Nephron (organoid): ENCODE measurements around the gene ITPR3.
A peak's percentile ranks its signal among the peaks of the same experiment; 100 is the strongest.
"Not testable (repeated sequence)": the region's sequence is repeated elsewhere in the genome, so short reads cannot be mapped to it uniquely, and the experiment has no call there.

Experiments used
- H3K27ac Mint-ChIP-seq, 3 experiments: 2 replicates each; pipeline ENCODE4 v1.8.0; 2020; ENCODE audit warnings: mixed read lengths in 3 of 3, mild to moderate bottlenecking in 2 of 3, moderate library complexity in 1 of 3
- H3K27me3 Mint-ChIP-seq: 2 replicates; pipeline ENCODE4 v1.8.0; 2021; ENCODE audit warnings: low read depth, mild to moderate bottlenecking, moderate library complexity, mixed read lengths
- H3K36me3 Mint-ChIP-seq: 2 replicates; pipeline ENCODE4 v1.8.0; 2020; ENCODE audit warnings: low read depth, mixed read lengths
- H3K4me1 Mint-ChIP-seq: 2 replicates; pipeline ENCODE4 v1.8.0; 2020; ENCODE audit warnings: mixed read lengths
- H3K4me3 Mint-ChIP-seq, 3 experiments: 2 replicates each; pipeline ENCODE4 v1.8.0; 2020; ENCODE audit warnings: mild to moderate bottlenecking in 3 of 3, mixed read lengths in 3 of 3, moderate library complexity in 2 of 3
- H3K9me3 Mint-ChIP-seq: 2 replicates; pipeline ENCODE4 v1.8.0; 2020; ENCODE audit warnings: mixed read lengths
- CTCF ChIP-seq, 3 experiments: fragments of 200-600 bp; sonication (generic); IDR thresholded peaks; one replicate each; pipeline ENCODE4 v1.5.0; 2021; ENCODE audit warnings: antibody characterized with exemption in 3 of 3; ENCODE audit not compliant: unreplicated experiment in 3 of 3

ITPR3 gene

GRCh38 chr6:33624856-33625255 lies 3.7 kb downstream of the ITPR3 start:
- Mint-ChIP-seq H3K9me3 (no peaks in the 10 kb centered on the region), H3K27ac (peak overlapping the region in 1 of 3 experiments; percentile 69), H3K36me3 (no peaks in the 10 kb centered on the region), H3K4me3 (no peak overlapping the region), H3K4me1 (peaks cover 19% of the 10 kb centered on the region), H3K27me3 (peaks cover 65% of the 10 kb centered on the region)
- TF ChIP-seq CTCF (IDR thresholded peaks at IDR 0.05; ENCODE audit: unreplicated experiment in 3 of 3): no peak

GRCh38 chr6:33627876-33628275 lies 6.8 kb downstream of the ITPR3 start:
- no peaks in the 10 kb centered on the region for H3K36me3 Mint-ChIP-seq
- no peak for TF ChIP-seq CTCF (IDR thresholded peaks at IDR 0.05; ENCODE audit: unreplicated experiment in 3 of 3)
- H3K4me3 Mint-ChIP-seq: no peak overlapping the region
- H3K4me1 Mint-ChIP-seq: peaks cover 7% of the 10 kb centered on the region
- no peaks in the 10 kb centered on the region for H3K9me3 Mint-ChIP-seq
- peaks cover 54% of the 10 kb centered on the region for H3K27me3 Mint-ChIP-seq
- H3K27ac Mint-ChIP-seq: no peak overlapping the region

GRCh38 chr6:33628401-33628964 lies 7.4 kb downstream of the ITPR3 start:
- no peaks in the 10 kb centered on the region for H3K9me3 Mint-ChIP-seq
- H3K4me3 Mint-ChIP-seq: no peak overlapping the region
- peaks cover 52% of the 10 kb centered on the region for H3K27me3 Mint-ChIP-seq
- peak overlapping the region in 1 of 3 experiments; percentile 57 for H3K27ac Mint-ChIP-seq
- H3K4me1 Mint-ChIP-seq: peaks cover 7% of the 10 kb centered on the region
- no peak for TF ChIP-seq CTCF (IDR thresholded peaks at IDR 0.05; ENCODE audit: unreplicated experiment in 3 of 3)
- no peaks in the 10 kb centered on the region for H3K36me3 Mint-ChIP-seq

- H3K36me3 Mint-ChIP-seq: no peaks in the 10 kb centered on the region
Observed at GRCh38 chr6:33630014-33630413, 8.9 kb downstream of the ITPR3 start.

GRCh38 chr6:33631521-33631920 lies 10.4 kb downstream of the ITPR3 start:
- H3K27ac Mint-ChIP-seq: not testable (repeated sequence)
- peak overlapping the region; percentile 3 to 52 (median 11) for H3K4me3 Mint-ChIP-seq

More at GRCh38 chr6:33630014-33630413, 8.9 kb downstream of the ITPR3 start:
- no peak for TF ChIP-seq CTCF (IDR thresholded peaks at IDR 0.05; ENCODE audit: unreplicated experiment in 3 of 3)
- peaks cover 50% of the 10 kb centered on the region for H3K27me3 Mint-ChIP-seq
- peaks cover 13% of the 10 kb centered on the region for H3K4me1 Mint-ChIP-seq
- H3K27ac Mint-ChIP-seq: no peak overlapping the region
- H3K4me3 Mint-ChIP-seq: no peak overlapping the region
- H3K9me3 Mint-ChIP-seq: no peaks in the 10 kb centered on the region

GRCh38 chr6:33631971-33632557 lies 10.9 kb downstream of the ITPR3 start:
- Mint-ChIP-seq H3K9me3 (no peaks in the 10 kb centered on the region), H3K36me3 (no peaks in the 10 kb centered on the region), H3K27ac (no peak overlapping the region), H3K4me3 (no peak overlapping the region), H3K4me1 (peaks cover 18% of the 10 kb centered on the region), H3K27me3 (peaks cover 57% of the 10 kb centered on the region)
- no peak for TF ChIP-seq CTCF (IDR thresholded peaks at IDR 0.05; ENCODE audit: unreplicated experiment in 3 of 3)

More at GRCh38 chr6:33631521-33631920, 10.4 kb downstream of the ITPR3 start:
- not testable (repeated sequence) for H3K9me3 Mint-ChIP-seq, H3K36me3 Mint-ChIP-seq
- Mint-ChIP-seq H3K27me3 (peaks cover 55% of the 10 kb centered on the region), H3K4me1 (peaks cover 18% of the 10 kb centered on the region)
